Sigmoid colon (tissue), 7 donors: ENCODE data around the gene RC3H1. TPM values are rescaled to one million over a fixed set of nuclear protein-coding genes. Genes with fewer than 3 reads are reported as not detected.
A peak's percentile ranks its signal among the peaks of the same experiment; 100 is the strongest.

Source experiments
- DNase-seq: peaks from one replicate; pipeline ENCODE4 v3.0.0-alpha.2; 2019
- H3K27ac ChIP-seq, 4 donors: fragments of 200-600 bp; sonication (generic); one replicate each; pipeline ENCODE4 v1.5.1; 2016 to 2019; ENCODE audit warnings: mild to moderate bottlenecking in 1 of 4
- H3K27me3 ChIP-seq, 3 donors: fragments of 200-600 bp; sonication (generic); one replicate each; pipeline ENCODE4 v1.5.1; 2019; ENCODE audit warnings: mild to moderate bottlenecking in 1 of 3
- H3K36me3 ChIP-seq, 4 donors: fragments of 200-600 bp; sonication (generic); one replicate each; pipeline ENCODE4 v1.5.1; 2016 to 2019
- H3K4me1 ChIP-seq, 4 donors: fragments of 200-600 bp; sonication (generic); one replicate each; pipeline ENCODE4 v1.5.1; 2017 to 2019
- H3K4me3 ChIP-seq, 4 donors: fragments of 200-600 bp; sonication (generic); one replicate each; pipeline ENCODE4 v1.5.1; 2017 to 2019; ENCODE audit warnings: mild to moderate bottlenecking in 2 of 4, moderate library complexity in 1 of 4
- H3K9me3 ChIP-seq, 4 donors: fragments of 200-600 bp in 3 of 4; sonication (generic) in 3 of 4; one replicate each; pipeline versions ENCODE4 v1.5.1 to v1.6.1; 2013 to 2019
- EP300 ChIP-seq, 4 donors: sonication (generic); formaldehyde crosslinking; IDR thresholded peaks; one replicate each; pipeline ENCODE4 v1.6.1; 2017; ENCODE audit warnings: antibody characterized with exemption in 4 of 4
- POLR2A ChIP-seq, 2 donors: fragments of 450-650 bp; IDR thresholded peaks; one replicate each; pipeline ENCODE4 v1.6.1; 2016; ENCODE audit warnings: antibody characterized with exemption in 2 of 2, mild to moderate bottlenecking in 2 of 2, moderate library complexity in 2 of 2
- POLR2AphosphoS5 ChIP-seq, 4 donors: sonication (generic); formaldehyde crosslinking; IDR thresholded peaks; one replicate each; pipeline ENCODE4 v1.6.1; 2017; ENCODE audit warnings: antibody characterized with exemption in 4 of 4
- WGBS, 2 donors: extraction: QIAGEN DNeasy Blood & Tissue Kit; methylation state at CpG; one replicate each; pipeline ENCODE4 v1.1.7; 2013; 5-methylcytosine and 5-hydroxymethylcytosine counted together
- intact Hi-C: fragments of 100-400 bp; cut with DNase I; formaldehyde crosslinking; loops from one replicate; pipeline ENCODE4 v1.15.1; 2023
- polyA plus RNA-seq, 3 donors: library from polyadenylated mRNA; stranded (reverse); fragments of 200-250 nt; gene quantifications; one replicate each; pipeline ENCODE4 v1.2.3, GENCODE V29; 2013
- total RNA-seq, 4 donors: library from RNA; depleted of rRNA; stranded (reverse); fragments of >200 nt; gene quantifications; one replicate each; pipeline ENCODE4 v1.1.0, GENCODE V29; 2016
- TF ChIP-seq, protein P1 (sequence below), 4 experiments: fragments of 450-650 bp in 3 of 4; fragments of 200-600 bp in 1 of 4; IDR thresholded peaks; one replicate each; pipeline ENCODE4 v1.5.1; 2016 to 2019; ENCODE audit warnings: antibody characterized with exemption in 4 of 4, mild to moderate bottlenecking in 3 of 4, moderate library complexity in 2 of 4
- donor health status: healthy with polysubstance abuse.
- donor health status: Bipolar disorder and iron deficiency.
- donor health status: healthy.

Gene RC3H1
- total and polyA plus RNA-seq, 7 donors: 2.4 to 55.9 (median 22.5) TPM

DNA sequence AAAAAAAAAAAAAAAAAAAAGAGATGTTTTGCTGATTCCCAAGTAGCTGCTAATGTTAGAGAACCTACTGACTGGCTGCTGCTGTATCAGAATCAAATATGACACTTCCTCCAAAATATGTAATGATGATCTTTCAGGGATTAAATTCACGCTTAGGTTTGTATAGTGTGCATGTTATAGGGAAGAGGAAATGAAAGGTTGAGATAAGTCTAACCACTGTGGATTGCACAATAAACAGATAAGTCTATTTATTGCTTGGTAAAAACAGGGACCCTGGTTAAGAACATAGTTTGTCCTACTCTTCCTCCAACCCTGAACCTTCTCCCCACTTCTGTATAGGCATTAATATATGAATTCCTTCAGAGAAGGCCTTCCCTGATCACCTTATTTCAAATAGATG is 13.2 kb downstream of the RC3H1 start:
- no peaks in the 10 kb centered on the region for H3K27me3 ChIP-seq
- H3K4me1 ChIP-seq: peaks cover 0 to 33% (median 25%) of the 10 kb centered on the region in 4 donors
- no peak for DNase-seq
- no peak overlapping the region for H3K4me3 ChIP-seq
- no peaks in the 10 kb centered on the region for H3K36me3 ChIP-seq
- WGBS, 2 donors: 21 to 58% methylated on average over 1 of the region's 1 CpG
- H3K27ac ChIP-seq: no peak overlapping the region
- no peak for TF ChIP-seq POLR2AphosphoS5 (IDR thresholded peaks at IDR 0.05)
- TF ChIP-seq, protein P1, sequence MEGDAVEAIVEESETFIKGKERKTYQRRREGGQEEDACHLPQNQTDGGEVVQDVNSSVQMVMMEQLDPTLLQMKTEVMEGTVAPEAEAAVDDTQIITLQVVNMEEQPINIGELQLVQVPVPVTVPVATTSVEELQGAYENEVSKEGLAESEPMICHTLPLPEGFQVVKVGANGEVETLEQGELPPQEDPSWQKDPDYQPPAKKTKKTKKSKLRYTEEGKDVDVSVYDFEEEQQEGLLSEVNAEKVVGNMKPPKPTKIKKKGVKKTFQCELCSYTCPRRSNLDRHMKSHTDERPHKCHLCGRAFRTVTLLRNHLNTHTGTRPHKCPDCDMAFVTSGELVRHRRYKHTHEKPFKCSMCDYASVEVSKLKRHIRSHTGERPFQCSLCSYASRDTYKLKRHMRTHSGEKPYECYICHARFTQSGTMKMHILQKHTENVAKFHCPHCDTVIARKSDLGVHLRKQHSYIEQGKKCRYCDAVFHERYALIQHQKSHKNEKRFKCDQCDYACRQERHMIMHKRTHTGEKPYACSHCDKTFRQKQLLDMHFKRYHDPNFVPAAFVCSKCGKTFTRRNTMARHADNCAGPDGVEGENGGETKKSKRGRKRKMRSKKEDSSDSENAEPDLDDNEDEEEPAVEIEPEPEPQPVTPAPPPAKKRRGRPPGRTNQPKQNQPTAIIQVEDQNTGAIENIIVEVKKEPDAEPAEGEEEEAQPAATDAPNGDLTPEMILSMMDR (IDR thresholded peaks at IDR 0.05): no peak
- no peak for TF ChIP-seq EP300 (IDR thresholded peaks at IDR 0.05)
- TF ChIP-seq POLR2A (IDR thresholded peaks at IDR 0.05): no peak
- intact Hi-C loops: no loop called here
- H3K9me3 ChIP-seq: no peaks in the 10 kb centered on the region

DNA sequence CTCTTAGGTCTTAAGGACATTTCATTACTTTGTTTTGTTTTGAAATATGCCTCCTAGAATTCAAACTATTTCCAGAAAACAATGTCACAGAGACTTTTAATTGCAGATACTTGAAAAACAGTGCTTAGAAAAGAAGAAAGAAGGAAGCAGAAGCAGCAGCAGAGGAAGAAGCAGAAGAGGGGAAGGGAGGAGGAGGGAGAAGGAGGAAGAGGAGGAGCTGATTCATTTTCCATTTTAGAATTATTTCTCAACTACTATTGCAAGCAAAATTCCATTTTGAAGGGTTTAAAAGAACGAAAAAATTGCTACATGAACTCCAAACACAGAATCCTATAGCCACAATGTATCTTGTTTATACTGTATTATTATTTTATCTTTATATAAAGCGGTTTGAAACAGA is 13.9 kb downstream of the RC3H1 start:
- H3K4me1 ChIP-seq: peaks cover 0 to 29% (median 24%) of the 10 kb centered on the region in 4 donors
- no peaks in the 10 kb centered on the region for H3K36me3 ChIP-seq
- H3K9me3 ChIP-seq: no peaks in the 10 kb centered on the region
- WGBS, 2 donors: 80 to 87% methylated on average over 2 of the region's 2 CpGs
- no peaks in the 10 kb centered on the region for H3K27me3 ChIP-seq
- TF ChIP-seq POLR2A (IDR thresholded peaks at IDR 0.05): no peak
- TF ChIP-seq, protein P1 (IDR thresholded peaks at IDR 0.05): no peak
- TF ChIP-seq POLR2AphosphoS5 (IDR thresholded peaks at IDR 0.05): no peak
- TF ChIP-seq EP300 (IDR thresholded peaks at IDR 0.05): no peak
- intact Hi-C loops: no loop called here
- H3K27ac ChIP-seq: no peak overlapping the region
- no peak overlapping the region for H3K4me3 ChIP-seq
- no peak for DNase-seq

DNA sequence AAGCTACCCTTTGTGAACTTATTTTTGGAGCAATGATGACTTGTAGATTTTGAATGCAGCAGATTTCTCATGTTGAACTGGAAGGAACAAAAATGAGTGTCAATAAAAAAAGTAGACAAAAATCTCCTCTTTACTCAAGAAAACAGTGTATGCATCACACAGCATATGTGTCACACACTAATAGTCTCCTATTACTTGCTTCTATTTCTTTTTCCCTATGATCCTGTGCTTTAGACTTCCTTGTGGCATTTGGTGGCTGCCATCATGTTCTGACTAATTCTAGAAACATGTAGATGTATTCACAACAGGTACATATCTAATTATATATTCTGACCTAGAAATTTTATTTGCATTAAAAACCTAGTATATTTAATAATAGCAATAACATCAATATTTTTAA is 14.3 kb downstream of the RC3H1 start:
- TF ChIP-seq, protein P1 (IDR thresholded peaks at IDR 0.05): no peak
- TF ChIP-seq POLR2A (IDR thresholded peaks at IDR 0.05): no peak
- TF ChIP-seq EP300 (IDR thresholded peaks at IDR 0.05): no peak
- no peak for TF ChIP-seq POLR2AphosphoS5 (IDR thresholded peaks at IDR 0.05)
- H3K4me1 ChIP-seq: peaks cover 0 to 29% (median 24%) of the 10 kb centered on the region in 4 donors

DNA sequence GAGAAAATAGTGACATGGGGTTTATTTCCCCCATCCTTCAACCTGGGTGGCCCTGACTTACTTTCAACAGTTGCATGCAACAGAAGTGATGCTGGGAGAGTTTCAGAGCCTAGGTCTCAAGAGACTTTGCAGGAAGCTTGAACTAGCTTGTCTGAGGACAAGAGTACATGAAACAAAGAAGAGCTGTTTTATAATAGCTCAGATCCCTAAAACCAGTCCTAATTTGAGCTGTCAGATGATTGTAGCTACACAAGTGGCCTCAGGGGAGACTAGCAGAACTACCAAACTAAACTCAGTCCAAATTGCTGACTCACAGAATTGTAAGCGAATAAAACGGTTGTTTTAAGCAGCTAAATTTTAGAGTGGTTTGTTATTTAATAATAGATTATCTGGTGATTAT is 17.1 kb downstream of the RC3H1 start:
- H3K27me3 ChIP-seq: no peaks in the 10 kb centered on the region
- H3K4me3 ChIP-seq: no peak overlapping the region
- no peaks in the 10 kb centered on the region for H3K36me3 ChIP-seq
- peak overlapping the region in 1 of 4 donors; percentile 3 for H3K27ac ChIP-seq
- intact Hi-C loops: no loop called here
- DNase-seq: no peak
- 39 to 74% methylated on average over 2 of the region's 2 CpGs for WGBS, 2 donors
- no peaks in the 10 kb centered on the region for H3K9me3 ChIP-seq
- H3K4me1 ChIP-seq: peaks cover 0 to 54% (median 38%) of the 10 kb centered on the region in 4 donors
- no peak for TF ChIP-seq POLR2A (IDR thresholded peaks at IDR 0.05)
- TF ChIP-seq, protein P1 (IDR thresholded peaks at IDR 0.05): no peak
- TF ChIP-seq EP300 (IDR thresholded peaks at IDR 0.05): no peak
- no peak for TF ChIP-seq POLR2AphosphoS5 (IDR thresholded peaks at IDR 0.05)

More for the DNA sequence above, 14.3 kb downstream of the RC3H1 start:
- intact Hi-C loops: no loop called here
- Histone ChIP-seq H3K27ac (no peak overlapping the region), H3K27me3 (no peaks in the 10 kb centered on the region), H3K36me3 (no peaks in the 10 kb centered on the region), H3K4me3 (no peak overlapping the region), H3K9me3 (no peaks in the 10 kb centered on the region)
- no peak for DNase-seq

DNA sequence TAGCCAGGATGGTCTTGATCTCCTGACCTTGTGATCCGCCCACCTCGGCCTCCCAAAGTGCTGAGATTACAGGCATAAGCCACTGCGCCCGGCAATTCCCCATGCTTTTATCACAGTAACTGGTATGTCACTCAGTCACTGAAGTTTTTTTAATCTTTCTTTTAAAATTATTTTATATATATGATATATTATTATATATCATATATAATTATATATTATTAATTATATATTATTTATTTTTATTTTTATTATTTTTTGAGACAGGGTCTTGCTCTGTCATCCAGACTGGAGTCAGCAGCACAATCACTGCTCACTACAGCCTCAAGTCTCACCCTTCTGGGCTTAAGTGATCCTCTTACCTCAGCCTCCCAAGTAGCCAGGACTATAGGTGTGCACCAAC is 18.3 kb downstream of the RC3H1 start:
- Histone ChIP-seq H3K27me3 (no peaks in the 10 kb centered on the region), H3K4me1 (peaks cover 0 to 59% (median 43%) of the 10 kb centered on the region in 4 donors)
- 96 to 97% methylated on average over 4 of the region's 4 CpGs for WGBS, 2 donors

More for the DNA sequence above, 18.3 kb downstream of the RC3H1 start:
- no peak for DNase-seq
- Histone ChIP-seq H3K9me3 (no peaks in the 10 kb centered on the region), H3K27ac (no peak overlapping the region), H3K4me3 (no peak overlapping the region), H3K36me3 (no peaks in the 10 kb centered on the region)
- TF ChIP-seq, protein P1 (IDR thresholded peaks at IDR 0.05): no peak
- TF ChIP-seq POLR2A (IDR thresholded peaks at IDR 0.05) (no peak), POLR2AphosphoS5 (IDR thresholded peaks at IDR 0.05) (no peak), EP300 (IDR thresholded peaks at IDR 0.05) (no peak)
- intact Hi-C loops: no loop called here
